DOHH2 (cell line): ENCODE data around the gene ANKHD1.

Experiments used
- CTCF ChIP-seq: fragments of 200-600 bp; sonication (generic); IDR thresholded peaks from one replicate; pipeline ENCODE4 v1.5.1; 2014; ENCODE audit warnings: antibody characterized with exemption, mild to moderate bottlenecking, low read depth, low read length; ENCODE audit not compliant: poor library complexity, severe bottlenecking
- EZH2phosphoT487 ChIP-seq: fragments of 200-600 bp; sonication (generic); IDR thresholded peaks from 2 replicates; pipeline ENCODE4 v1.6.1; 2017; ENCODE audit warnings: borderline replicate concordance, mild to moderate bottlenecking, antibody characterized with exemption, low read length, moderate library complexity, mixed read lengths

DNA sequence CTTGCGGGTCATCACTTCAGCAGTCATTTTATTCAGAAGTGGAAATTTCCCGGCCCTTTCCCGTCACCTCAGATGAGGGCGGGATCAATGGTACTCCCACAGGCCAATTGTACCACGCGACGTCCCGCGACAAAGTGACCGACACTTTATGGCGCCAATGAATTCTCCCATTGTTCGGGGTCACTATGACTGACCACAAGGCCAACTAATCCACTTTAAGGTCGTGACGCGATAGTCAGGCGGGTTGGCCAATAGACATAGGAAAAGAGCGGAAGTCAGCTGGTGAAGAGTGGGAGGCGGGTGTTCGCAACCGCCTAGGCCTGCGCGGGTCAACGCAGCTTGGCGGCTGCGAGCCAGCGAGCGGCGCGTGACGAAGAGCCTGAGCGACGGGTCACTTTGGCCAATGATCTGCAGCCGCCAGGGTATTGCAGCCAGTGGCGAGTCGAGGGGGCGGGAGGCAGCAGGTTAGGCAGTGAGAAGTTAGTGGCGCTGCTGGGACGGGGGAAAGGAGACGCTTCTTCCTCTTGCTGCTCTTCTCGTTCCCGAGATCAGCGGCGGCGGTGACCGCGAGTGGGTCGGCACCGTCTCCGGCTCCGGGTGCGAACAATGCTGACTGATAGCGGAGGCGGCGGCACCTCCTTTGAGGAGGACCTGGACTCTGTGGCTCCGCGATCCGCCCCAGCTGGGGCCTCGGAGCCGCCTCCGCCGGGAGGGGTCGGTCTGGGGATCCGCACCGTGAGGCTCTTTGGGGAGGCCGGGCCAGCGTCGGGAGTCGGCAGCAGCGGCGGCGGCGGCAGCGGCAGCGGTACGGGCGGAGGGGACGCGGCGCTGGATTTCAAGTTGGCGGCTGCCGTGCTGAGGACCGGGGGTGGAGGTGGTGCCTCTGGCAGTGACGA lies at the start of gene ANKHD1:
- TF ChIP-seq CTCF: no peak
- no peak for TF ChIP-seq EZH2phosphoT487
